ENCODE results near the gene GNAT2. TPM values are rescaled to one million over a fixed set of nuclear protein-coding genes. Genes with fewer than 3 reads are reported as not detected.

GNAT2 gene
- total RNA-seq, 2 experiments from 2014 or later = 0.81 to 0.88 TPM

- TF ChIP-seq, protein P1, sequence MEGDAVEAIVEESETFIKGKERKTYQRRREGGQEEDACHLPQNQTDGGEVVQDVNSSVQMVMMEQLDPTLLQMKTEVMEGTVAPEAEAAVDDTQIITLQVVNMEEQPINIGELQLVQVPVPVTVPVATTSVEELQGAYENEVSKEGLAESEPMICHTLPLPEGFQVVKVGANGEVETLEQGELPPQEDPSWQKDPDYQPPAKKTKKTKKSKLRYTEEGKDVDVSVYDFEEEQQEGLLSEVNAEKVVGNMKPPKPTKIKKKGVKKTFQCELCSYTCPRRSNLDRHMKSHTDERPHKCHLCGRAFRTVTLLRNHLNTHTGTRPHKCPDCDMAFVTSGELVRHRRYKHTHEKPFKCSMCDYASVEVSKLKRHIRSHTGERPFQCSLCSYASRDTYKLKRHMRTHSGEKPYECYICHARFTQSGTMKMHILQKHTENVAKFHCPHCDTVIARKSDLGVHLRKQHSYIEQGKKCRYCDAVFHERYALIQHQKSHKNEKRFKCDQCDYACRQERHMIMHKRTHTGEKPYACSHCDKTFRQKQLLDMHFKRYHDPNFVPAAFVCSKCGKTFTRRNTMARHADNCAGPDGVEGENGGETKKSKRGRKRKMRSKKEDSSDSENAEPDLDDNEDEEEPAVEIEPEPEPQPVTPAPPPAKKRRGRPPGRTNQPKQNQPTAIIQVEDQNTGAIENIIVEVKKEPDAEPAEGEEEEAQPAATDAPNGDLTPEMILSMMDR (IDR thresholded peaks at IDR 0.05) = no peak
- intact Hi-C loops (cut with micrococcal nuclease) = loop anchor here (5.0 kb wide), 1 partner anchor 73 kb away; the partner anchor contains the start of gene GNAI3
- peaks cover 59% of the 10 kb centered on the region for H3K4me1 Mint-ChIP-seq (ENCODE audit: low read depth)
- H3K36me3 Mint-ChIP-seq (ENCODE audit: low read depth) = peaks cover 9% of the 10 kb centered on the region
- DNase-seq (no peak), ATAC-seq (peak; percentile 2)
- peak overlapping the region; percentile 88 for H3K4me3 Mint-ChIP-seq
- H3K27me3 Mint-ChIP-seq = no peaks in the 10 kb centered on the region
- CTCF ChIA-PET = interaction anchor here (0.6 to 5.9 kb wide), 9 partner anchors 9 to 364 kb away, joined by 3 to 33 read pairs (median 6); partner anchors contain the start of genes AHCYL1 and GNAI3
- H3K9me3 Mint-ChIP-seq = no peaks in the 10 kb centered on the region
- POLR2A ChIA-PET = interaction anchor here (0.6 to 3.8 kb wide), 11 partner anchors 12 to 528 kb away, joined by 3 to 26 read pairs (median 4); partner anchors contain the start of gene GNAI3
- H3K27ac Mint-ChIP-seq = peak overlapping the region; percentile 93
These were observed 980 bp upstream of the GNAT2 start for GRCh38 chr1:109620401-109620791.

GRCh38 chr1:109618661-109619575 is 498 bp downstream of the GNAT2 start:
- Mint-ChIP-seq H3K36me3 (ENCODE audit: low read depth) (peaks cover 9% of the 10 kb centered on the region), H3K9me3 (no peaks in the 10 kb centered on the region), H3K27ac (peak overlapping the region; percentile 93), H3K27me3 (no peaks in the 10 kb centered on the region), H3K4me3 (peak overlapping the region; percentile 88), H3K4me1 (ENCODE audit: low read depth) (peaks cover 51% of the 10 kb centered on the region)
- TF ChIP-seq, protein P1 (IDR thresholded peaks at IDR 0.05) = no peak
- DNase-seq = no peak
- no peak for ATAC-seq
- intact Hi-C loops (cut with micrococcal nuclease) = no loop called here
- ChIA-PET POLR2A (interaction anchor here (0.8 to 3.8 kb wide), 11 partner anchors 10 to 295 kb away, joined by 3 to 26 read pairs (median 4); partner anchors contain the start of gene GNAI3), CTCF (interaction anchor here (1.0 to 5.9 kb wide), 7 partner anchors 11 to 366 kb away, joined by 3 to 33 read pairs (median 9); partner anchors contain the start of gene AHCYL1)

- Mint-ChIP-seq H3K4me1 (ENCODE audit: low read depth) (peaks cover 37% of the 10 kb centered on the region), H3K36me3 (ENCODE audit: low read depth) (peaks cover 9% of the 10 kb centered on the region), H3K27ac (no peak overlapping the region), H3K27me3 (no peaks in the 10 kb centered on the region), H3K9me3 (no peaks in the 10 kb centered on the region), H3K4me3 (no peak overlapping the region)
- ChIA-PET CTCF (interaction anchor here (0.6 to 7.8 kb wide), 9 partner anchors 13 to 367 kb away, joined by 3 to 71 read pairs (median 6); partner anchors contain the start of genes AHCYL1 and CYB561D1), POLR2A (interaction anchor here (0.9 kb wide), 1 partner anchor 69 kb away, joined by 3 read pairs; the partner anchor contains the start of gene GNAI3)
- ATAC-seq = no peak
- DNase-seq = no peak
- TF ChIP-seq, protein P1 (IDR thresholded peaks at IDR 0.05) = no peak
- intact Hi-C loops (cut with micrococcal nuclease) = no loop called here
These were observed 2.1 kb downstream of the GNAT2 start for GRCh38 chr1:109617291-109617801.

- H3K36me3 Mint-ChIP-seq (ENCODE audit: low read depth) = peaks cover 2% of the 10 kb centered on the region
- DNase-seq (no peak), ATAC-seq (no peak)
- H3K27ac Mint-ChIP-seq = no peak overlapping the region
- no peaks in the 10 kb centered on the region for H3K27me3 Mint-ChIP-seq
- CTCF ChIA-PET = interaction anchor here (0.9 to 7.8 kb wide), 8 partner anchors 11 to 368 kb away, joined by 3 to 71 read pairs (median 6); partner anchors contain the start of genes AHCYL1 and CYB561D1
- peaks cover 29% of the 10 kb centered on the region for H3K4me1 Mint-ChIP-seq (ENCODE audit: low read depth)
- TF ChIP-seq, protein P1 (IDR thresholded peaks at IDR 0.05) = no peak
- POLR2A ChIA-PET = interaction anchor here (0.9 to 1.1 kb wide), 2 partner anchors 18 to 68 kb away, joined by 3 read pairs; partner anchors contain the start of gene GNAI3
- intact Hi-C loops (cut with micrococcal nuclease) = no loop called here
- no peaks in the 10 kb centered on the region for H3K9me3 Mint-ChIP-seq
- no peak overlapping the region for H3K4me3 Mint-ChIP-seq
These were observed 3.0 kb downstream of the GNAT2 start for GRCh38 chr1:109616391-109616790.
